GM12864 (cell line): ENCODE results near the gene CLSTN2.

Experiments used
- DNase-seq: peaks from one replicate; pipeline ENCODE4 v3.0.0-alpha.2; 2011; ENCODE audit warnings: low read depth
- H3K4me3 ChIP-seq: 2 replicates; pipeline ENCODE4 v1.5.1; 2011; ENCODE audit warnings: mild to moderate bottlenecking, low read depth, low read length, control low read depth
- CTCF ChIP-seq: IDR thresholded peaks from 2 replicates; pipeline ENCODE4 v1.5.1; 2011; ENCODE audit warnings: low read depth, mild to moderate bottlenecking, moderate library complexity, low read length, control low read depth, inconsistent platforms; ENCODE audit errors: missing control alignments

The CLSTN2 gene

GRCh38 chr3:140610544-140610943 is 675.6 kb downstream of the CLSTN2 start:
- no peak for DNase-seq
- TF ChIP-seq CTCF = no peak
- H3K4me3 ChIP-seq = no peak overlapping the region

GRCh38 chr3:140614001-140614400 is 679.0 kb downstream of the CLSTN2 start:
- TF ChIP-seq CTCF = no peak
- no peak for DNase-seq
- H3K4me3 ChIP-seq = no peak overlapping the region

- TF ChIP-seq CTCF = no peak
- H3K4me3 ChIP-seq = no peak overlapping the region
- no peak for DNase-seq
Measured at GRCh38 chr3:140617135-140617534, 682.1 kb downstream of the CLSTN2 start.

DNA sequence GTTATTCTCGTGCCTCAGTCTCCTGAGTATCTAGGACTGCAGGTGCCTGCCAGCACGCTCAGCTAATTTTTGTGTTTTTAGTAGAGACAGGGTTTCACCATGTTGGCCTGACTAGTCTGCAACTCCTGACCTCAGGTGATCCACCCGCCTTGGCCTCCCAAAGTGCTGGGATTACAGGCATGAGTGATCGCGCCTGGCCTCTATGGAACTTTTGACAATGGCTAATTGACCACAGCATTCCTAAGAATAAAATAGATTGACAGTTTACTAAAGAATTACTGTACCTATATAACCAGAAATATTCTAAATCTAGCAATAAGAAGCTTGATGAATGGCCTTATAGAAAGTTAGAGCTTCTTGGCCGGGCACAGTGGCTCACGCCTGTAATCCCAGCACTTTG is 691.9 kb downstream of the CLSTN2 start:
- TF ChIP-seq CTCF = no peak
- no peak for DNase-seq
- no peak overlapping the region for H3K4me3 ChIP-seq
